Retina (tissue), 1 donor: ENCODE results near the gene C15orf61.

Experiments
- DNase-seq: peaks from one replicate; pipeline ENCODE4 v3.0.0-alpha.2; 2016

Gene C15orf61

GRCh38 chr15:67521029-67521782 is at the start of gene C15orf61:
C15orf61 (plus strand) TSS chr15:67521131; CDS start chr15:67521249, 118 bp downstream.
- peak; percentile 95 for DNase-seq

- no peak for DNase-seq
These were observed 48.0 kb upstream of the C15orf61 start for GRCh38 chr15:67472957-67473356.

GRCh38 chr15:67474405-67475110 is 46.4 kb upstream of the C15orf61 start:
- no peak for DNase-seq

- no peak for DNase-seq
These were observed 41.0 kb upstream of the C15orf61 start for GRCh38 chr15:67479781-67480505.

GRCh38 chr15:67480741-67481140 is 40.2 kb upstream of the C15orf61 start:
- DNase-seq, result no peak

GRCh38 chr15:67481680-67482079 is 39.3 kb upstream of the C15orf61 start:
- DNase-seq, result no peak

GRCh38 chr15:67495585-67495984 is 25.3 kb upstream of the C15orf61 start:
- DNase-seq, result no peak

- no peak for DNase-seq
These were observed 19.6 kb upstream of the C15orf61 start for GRCh38 chr15:67501177-67501835.

- DNase-seq, result peak; percentile 61
These were observed 19.0 kb upstream of the C15orf61 start for GRCh38 chr15:67501836-67502461.

GRCh38 chr15:67504056-67504455 is 16.9 kb upstream of the C15orf61 start:
- no peak for DNase-seq

- DNase-seq, result no peak
These were observed 16.1 kb upstream of the C15orf61 start for GRCh38 chr15:67504796-67505195.

GRCh38 chr15:67505675-67506572 is 15.0 kb upstream of the C15orf61 start:
- no peak for DNase-seq

GRCh38 chr15:67506775-67507747 is 13.9 kb upstream of the C15orf61 start:
- DNase-seq, result no peak

GRCh38 chr15:67508407-67508806 is 12.5 kb upstream of the C15orf61 start:
- DNase-seq, result no peak

- no peak for DNase-seq
These were observed 11.0 kb upstream of the C15orf61 start for GRCh38 chr15:67509918-67510317.

- DNase-seq, result no peak
These were observed 10.2 kb upstream of the C15orf61 start for GRCh38 chr15:67510597-67511190.

GRCh38 chr15:67511606-67512005 is 9.3 kb upstream of the C15orf61 start:
- no peak for DNase-seq

GRCh38 chr15:67512140-67512539 is 8.8 kb upstream of the C15orf61 start:
- no peak for DNase-seq

GRCh38 chr15:67512933-67513714 is 7.8 kb upstream of the C15orf61 start:
- no peak for DNase-seq
